Effector memory CD8-positive, alpha-beta T cell (primary cell): ENCODE results near the gene NHSL2.
"Not testable (repeated sequence)": the region's sequence is repeated elsewhere in the genome, so short reads cannot be mapped to it uniquely, and the experiment has no call there.

Experiments used
- ATAC-seq: fragments of 150-1000 bp; cut with Tn5 transposase; replicated peaks from 2 replicates; pipeline ENCODE4 v1.10.0; 2021; ENCODE audit warnings: mild to moderate bottlenecking, moderate library complexity
- DNase-seq, 3 experiments: peaks; one replicate each; pipeline ENCODE4 v3.0.0; 2021
- H3K27ac Mint-ChIP-seq, 2 donors: one replicate each; pipeline ENCODE4 v1.8.0; 2022; ENCODE audit warnings: mild to moderate bottlenecking in 2 of 2, mixed read lengths in 2 of 2, moderate library complexity in 2 of 2
- H3K27me3 Mint-ChIP-seq, 2 donors: one replicate each; pipeline ENCODE4 v1.8.0; 2022; ENCODE audit warnings: mixed read lengths in 2 of 2
- H3K36me3 Mint-ChIP-seq: one replicate; pipeline ENCODE4 v1.8.0; 2022; ENCODE audit warnings: mild to moderate bottlenecking, moderate library complexity, mixed read lengths; ENCODE audit not compliant: insufficient read depth
- H3K4me1 Mint-ChIP-seq, 2 donors: one replicate each; pipeline ENCODE4 v1.8.0; 2022; ENCODE audit warnings: low read depth in 2 of 2, mixed read lengths in 2 of 2
- H3K4me3 Mint-ChIP-seq, 2 donors: one replicate each; pipeline ENCODE4 v1.8.0; 2022; ENCODE audit warnings: mild to moderate bottlenecking in 2 of 2, mixed read lengths in 2 of 2, moderate library complexity in 2 of 2
- H3K9me3 Mint-ChIP-seq, 2 donors: one replicate each; pipeline ENCODE4 v1.8.0; 2022; ENCODE audit warnings: mixed read lengths in 2 of 2
- total RNA-seq, 9 experiments: gene quantifications; one replicate each; lab custom pipeline; 2026; lab: John Stamatoyannopoulos, UW

NHSL2 gene
- total RNA-seq: 1.5 to 75.2 (median 16.8) reads per million in 9 experiments

DNA sequence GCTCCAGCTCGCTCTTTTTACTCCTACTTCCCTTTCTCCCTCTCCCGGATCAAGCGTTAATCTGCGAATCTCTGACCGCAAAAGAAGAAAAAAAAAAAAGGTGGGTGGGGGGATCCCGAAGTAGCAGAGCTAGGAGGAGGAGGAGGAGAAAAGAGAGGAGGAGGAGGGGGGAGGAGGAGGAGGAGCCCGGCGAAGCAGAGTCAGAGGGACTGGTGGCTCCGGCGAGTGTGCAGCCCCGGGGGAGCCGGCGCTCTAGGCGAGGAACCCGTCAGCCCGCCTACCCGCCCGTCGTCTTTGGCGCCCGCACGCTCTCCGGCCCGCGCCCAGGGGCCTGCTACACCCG lies at the start of gene NHSL2:
TSS of gene NHSL2 (plus strand) at position 203 of the 343 bp plus-strand sequence.
- no peak within 1 kb of the TSS for H3K27ac Mint-ChIP-seq

DNA sequence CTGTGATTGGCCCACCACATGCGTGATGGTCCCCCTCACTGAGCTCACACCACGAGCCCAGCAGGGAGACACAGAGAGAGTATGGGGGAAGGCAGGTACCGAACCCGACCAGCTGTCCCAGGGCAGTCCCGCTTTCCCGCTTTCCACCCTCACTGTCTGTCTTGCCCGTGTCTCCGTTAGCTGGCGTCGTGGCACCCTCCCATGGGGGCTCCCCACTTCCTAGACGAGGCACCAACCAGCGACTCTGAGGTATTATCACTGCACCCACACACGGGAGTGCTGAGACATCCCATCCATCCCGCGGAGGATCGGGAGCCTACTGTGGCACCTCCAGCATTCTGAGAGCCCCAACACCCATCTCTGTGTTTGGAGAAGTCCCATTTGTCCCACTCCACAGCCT lies 43.0 kb upstream of the NHSL2 start:
- H3K36me3 Mint-ChIP-seq: no peaks in the 10 kb centered on the region
- no peak for DNase-seq
- H3K27ac Mint-ChIP-seq: no peak overlapping the region
- no peaks in the 10 kb centered on the region for H3K9me3 Mint-ChIP-seq
- no peak for ATAC-seq
- H3K4me1 Mint-ChIP-seq: peaks cover 0 to 9% of the 10 kb centered on the region in 2 donors
- peaks cover 45 to 52% of the 10 kb centered on the region in 2 donors for H3K27me3 Mint-ChIP-seq
- no peak overlapping the region for H3K4me3 Mint-ChIP-seq

More for the DNA sequence above, at the start of gene NHSL2:
- peak within 1 kb of the TSS; percentile 73 for H3K4me3 Mint-ChIP-seq
- peaks cover 26 to 49% of the 10 kb centered on the region in 2 donors for H3K27me3 Mint-ChIP-seq
- peaks cover 0 to 7% of the 10 kb centered on the region in 2 donors for H3K4me1 Mint-ChIP-seq
- ATAC-seq: peak; percentile 58
- DNase-seq: no peak
- no peaks in the 10 kb centered on the region for H3K9me3 Mint-ChIP-seq
- no peaks in the 10 kb centered on the region for H3K36me3 Mint-ChIP-seq

DNA sequence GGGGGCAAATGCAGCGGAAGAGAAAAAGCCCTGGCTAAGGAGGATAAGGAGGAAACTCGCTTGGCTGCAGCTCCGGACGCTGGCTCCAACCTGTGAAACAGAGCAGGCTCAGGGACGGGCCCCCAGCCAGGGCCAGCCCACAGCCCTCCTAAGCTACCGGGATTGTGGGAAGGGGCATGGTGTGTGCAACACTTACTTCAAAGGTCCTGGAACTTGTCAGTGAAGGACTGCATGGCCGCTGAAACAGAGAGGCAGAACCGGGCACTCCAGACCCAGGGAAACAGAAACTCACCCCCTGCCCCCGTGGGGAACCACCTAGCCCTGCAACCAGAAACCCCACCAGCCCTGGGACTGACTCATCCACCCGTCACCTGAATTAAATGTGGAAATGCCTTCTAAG lies 41.1 kb upstream of the NHSL2 start:
- not testable (repeated sequence) for H3K4me1 Mint-ChIP-seq, H3K36me3 Mint-ChIP-seq, H3K27ac Mint-ChIP-seq, H3K4me3 Mint-ChIP-seq, DNase-seq, H3K9me3 Mint-ChIP-seq, ATAC-seq
- H3K27me3 Mint-ChIP-seq: peaks cover 44 to 66% of the 10 kb centered on the region in 2 donors

DNA sequence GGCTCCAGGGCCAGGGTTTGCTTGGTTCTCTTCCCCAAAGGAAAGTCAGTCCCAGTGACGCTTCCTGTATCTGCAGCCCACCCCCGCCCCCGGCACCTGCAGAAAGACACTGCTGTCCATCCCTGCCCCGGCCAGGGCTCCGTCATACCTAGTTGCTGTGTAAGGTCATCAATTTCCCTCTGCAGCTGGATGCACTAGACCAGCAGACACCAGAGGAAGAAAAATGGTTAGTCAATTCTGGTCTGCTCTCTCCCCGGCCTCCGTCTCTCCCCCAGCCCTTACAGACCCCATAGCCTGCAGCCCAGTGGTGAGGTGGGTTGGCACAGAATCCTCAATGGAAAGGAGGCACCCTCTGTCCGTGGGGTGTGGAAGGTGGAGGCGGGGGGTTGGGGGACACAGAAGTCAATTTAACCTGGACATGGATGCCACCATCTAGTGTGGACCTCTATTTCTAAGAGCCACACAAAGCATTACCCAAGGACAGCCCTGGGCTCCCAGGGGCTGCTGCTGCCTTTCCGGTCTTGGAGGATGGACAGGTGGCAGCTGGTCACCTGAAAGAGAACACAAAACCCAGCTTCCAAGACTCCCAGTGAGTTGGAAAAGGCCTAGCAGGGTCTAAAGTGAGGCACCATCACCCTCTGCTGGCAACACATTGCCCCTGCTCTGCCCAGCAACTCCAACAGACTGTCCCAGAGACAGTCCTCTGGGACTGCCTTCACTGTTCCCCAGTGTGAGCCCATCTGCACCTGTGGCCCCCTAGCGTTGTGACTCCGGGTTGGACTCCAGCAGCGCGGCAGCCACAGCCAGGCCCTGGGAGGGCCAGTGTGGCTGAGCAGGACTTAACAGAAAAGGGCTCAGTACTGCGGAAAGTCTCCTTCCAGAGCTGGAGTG lies 40.2 kb upstream of the NHSL2 start:
- peaks cover 37 to 60% of the 10 kb centered on the region in 2 donors for H3K27me3 Mint-ChIP-seq
- no peaks in the 10 kb centered on the region for H3K9me3 Mint-ChIP-seq
- no peak for DNase-seq
- no peak for ATAC-seq
- H3K4me1 Mint-ChIP-seq: peaks cover 0 to 9% of the 10 kb centered on the region in 2 donors
- H3K27ac Mint-ChIP-seq: no peak overlapping the region
- no peaks in the 10 kb centered on the region for H3K36me3 Mint-ChIP-seq
- H3K4me3 Mint-ChIP-seq: no peak overlapping the region

DNA sequence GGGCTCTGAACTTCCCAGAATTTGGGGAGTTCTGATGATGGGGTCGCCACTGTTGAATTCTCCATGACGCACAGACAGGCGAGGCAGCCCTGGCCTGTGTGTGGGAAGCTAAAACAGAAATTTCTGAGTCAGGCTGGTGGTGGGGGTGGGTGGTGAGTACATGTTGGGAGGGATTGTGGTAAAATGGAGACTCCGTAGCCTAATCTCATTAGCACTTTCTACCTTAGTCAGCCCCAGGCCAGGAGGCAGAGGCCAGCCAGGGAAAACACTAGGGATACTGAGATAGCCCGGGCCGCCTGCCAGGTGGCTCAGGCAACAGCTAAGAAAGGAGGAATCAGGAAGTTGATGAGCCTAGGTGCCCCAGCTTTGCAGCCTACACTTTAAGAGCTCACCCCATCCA lies 39.3 kb upstream of the NHSL2 start:
- H3K27ac Mint-ChIP-seq: no peak overlapping the region
- peaks cover 30 to 53% of the 10 kb centered on the region in 2 donors for H3K27me3 Mint-ChIP-seq
- DNase-seq: no peak
- ATAC-seq: no peak
- H3K4me1 Mint-ChIP-seq: peaks cover 0 to 9% of the 10 kb centered on the region in 2 donors
- no peaks in the 10 kb centered on the region for H3K9me3 Mint-ChIP-seq
- no peaks in the 10 kb centered on the region for H3K36me3 Mint-ChIP-seq
- H3K4me3 Mint-ChIP-seq: no peak overlapping the region

DNA sequence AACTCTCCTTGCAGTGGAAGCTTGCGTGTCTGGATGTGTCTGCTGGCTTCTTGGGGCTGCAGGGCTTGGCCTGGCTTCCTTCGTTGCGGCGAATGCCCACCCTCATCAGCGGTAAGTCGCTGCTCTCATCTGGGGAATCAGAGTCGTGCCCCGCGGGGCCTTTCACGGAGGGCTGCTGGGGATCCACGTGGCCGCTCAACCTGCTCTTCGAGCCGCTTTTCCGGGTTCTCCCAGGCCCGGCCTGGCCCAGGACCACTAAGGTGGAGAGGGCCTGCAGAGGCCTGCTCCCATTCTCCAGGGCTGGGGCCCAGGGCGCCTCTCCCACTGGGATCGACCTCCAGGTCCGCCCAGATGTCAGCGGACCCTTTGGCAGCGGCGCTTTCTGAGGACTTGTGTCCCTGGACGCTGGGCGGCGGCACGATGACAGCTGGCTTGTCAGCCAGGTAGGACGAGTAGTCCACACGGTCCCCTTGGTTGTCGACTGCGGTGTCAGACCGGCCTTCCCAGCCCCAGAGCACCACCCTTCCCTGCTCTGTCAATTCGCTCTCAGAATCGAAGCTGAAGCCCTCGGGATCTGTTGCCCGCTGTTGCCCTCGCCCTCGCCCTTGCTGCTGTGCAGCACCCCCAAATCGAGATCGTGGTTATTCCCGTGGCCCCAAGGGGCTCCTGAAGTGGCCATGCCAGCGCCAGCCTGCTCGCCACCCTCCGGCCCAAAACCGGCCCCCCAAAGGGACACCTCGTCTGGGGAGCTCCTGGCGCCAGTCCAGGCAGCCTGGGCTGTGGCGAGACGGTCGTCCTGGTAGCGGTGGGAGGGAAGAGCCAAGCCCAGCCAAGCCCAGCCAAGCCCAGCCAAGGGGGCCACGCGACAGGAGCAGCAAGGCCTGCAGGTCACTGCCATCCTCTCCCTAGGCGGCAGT lies 37.8 kb upstream of the NHSL2 start:
- peaks cover 0 to 9% of the 10 kb centered on the region in 2 donors for H3K4me1 Mint-ChIP-seq
- no peak for ATAC-seq
- DNase-seq: no peak
- no peak overlapping the region for H3K4me3 Mint-ChIP-seq
- no peak overlapping the region for H3K27ac Mint-ChIP-seq
- no peaks in the 10 kb centered on the region for H3K36me3 Mint-ChIP-seq
- H3K9me3 Mint-ChIP-seq: no peaks in the 10 kb centered on the region
- H3K27me3 Mint-ChIP-seq: peaks cover 28 to 45% of the 10 kb centered on the region in 2 donors

DNA sequence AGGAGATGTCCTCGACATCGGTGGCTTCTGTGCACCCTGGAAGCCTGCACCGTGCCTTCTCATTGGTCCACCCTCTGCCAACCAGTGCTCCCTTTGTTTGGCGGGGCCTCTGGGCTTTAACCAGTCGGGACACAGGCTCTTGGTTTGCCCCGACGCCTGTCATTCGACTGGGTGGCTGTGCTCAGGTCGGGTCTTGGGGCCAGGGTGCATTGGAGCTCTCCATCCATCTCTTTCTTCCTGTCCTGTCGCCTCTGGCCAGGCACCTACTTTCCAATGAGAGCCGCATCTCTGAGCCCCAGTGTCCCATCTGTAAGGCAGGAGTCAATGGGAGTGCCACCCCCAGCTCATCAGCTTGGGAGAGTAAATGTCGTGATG lies 37.2 kb upstream of the NHSL2 start:
- ATAC-seq: no peak
- H3K9me3 Mint-ChIP-seq: no peaks in the 10 kb centered on the region
- no peaks in the 10 kb centered on the region for H3K36me3 Mint-ChIP-seq

DNA sequence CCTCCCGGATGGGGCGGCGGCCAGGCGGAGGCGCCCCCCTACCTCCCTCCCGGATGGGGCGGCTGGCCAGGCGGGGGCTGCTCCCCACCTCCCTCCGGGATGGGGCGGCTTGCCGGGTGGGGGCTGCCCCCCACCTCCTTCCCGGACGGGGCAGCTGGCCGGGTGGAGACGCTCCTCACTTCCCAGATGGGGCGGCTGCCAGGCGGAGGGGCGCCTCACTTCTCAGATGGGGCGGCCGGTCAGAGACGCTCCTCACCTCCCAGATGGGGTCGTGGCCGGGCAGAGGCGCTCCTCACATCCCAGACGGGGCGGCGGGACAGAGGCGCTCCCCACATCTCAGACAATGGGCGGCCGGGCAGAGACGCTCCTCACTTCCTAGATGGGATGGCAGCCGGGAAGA lies 33.8 kb upstream of the NHSL2 start:
- DNase-seq, H3K4me1 Mint-ChIP-seq, H3K36me3 Mint-ChIP-seq, H3K27ac Mint-ChIP-seq, ATAC-seq, H3K9me3 Mint-ChIP-seq, H3K4me3 Mint-ChIP-seq: not testable (repeated sequence)
- peaks cover 29 to 43% of the 10 kb centered on the region in 2 donors for H3K27me3 Mint-ChIP-seq

More for the DNA sequence above, 37.2 kb upstream of the NHSL2 start:
- Mint-ChIP-seq H3K27ac (no peak overlapping the region), H3K4me3 (no peak overlapping the region), H3K4me1 (peaks cover 0 to 9% of the 10 kb centered on the region in 2 donors), H3K27me3 (peaks cover 29 to 45% of the 10 kb centered on the region in 2 donors)
- DNase-seq: no peak

DNA sequence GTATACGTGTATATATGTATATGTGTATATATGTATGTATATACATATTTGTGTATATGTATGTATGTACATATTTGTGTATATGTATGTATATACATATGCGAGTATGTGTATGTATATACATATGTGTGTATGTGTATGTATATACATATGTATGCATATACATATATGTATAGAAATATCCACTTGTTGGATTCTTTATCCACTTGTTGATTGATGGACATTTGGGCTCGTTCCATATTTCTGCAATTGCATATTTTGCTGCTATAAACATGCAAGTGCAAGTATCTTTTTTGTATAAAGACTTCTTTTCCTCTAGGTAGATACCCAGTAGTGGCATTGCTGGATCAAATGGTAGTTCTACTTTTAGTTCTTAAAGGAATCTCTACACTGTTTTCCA lies 25.5 kb upstream of the NHSL2 start:
- peaks cover 15 to 21% of the 10 kb centered on the region in 2 donors for H3K27me3 Mint-ChIP-seq
- no peak overlapping the region for H3K27ac Mint-ChIP-seq
- peaks cover 0 to 2% of the 10 kb centered on the region in 2 donors for H3K9me3 Mint-ChIP-seq
- H3K4me3 Mint-ChIP-seq: no peak overlapping the region
- no peaks in the 10 kb centered on the region for H3K36me3 Mint-ChIP-seq
- ATAC-seq (no peak), DNase-seq (no peak)
- H3K4me1 Mint-ChIP-seq: no peaks in the 10 kb centered on the region

DNA sequence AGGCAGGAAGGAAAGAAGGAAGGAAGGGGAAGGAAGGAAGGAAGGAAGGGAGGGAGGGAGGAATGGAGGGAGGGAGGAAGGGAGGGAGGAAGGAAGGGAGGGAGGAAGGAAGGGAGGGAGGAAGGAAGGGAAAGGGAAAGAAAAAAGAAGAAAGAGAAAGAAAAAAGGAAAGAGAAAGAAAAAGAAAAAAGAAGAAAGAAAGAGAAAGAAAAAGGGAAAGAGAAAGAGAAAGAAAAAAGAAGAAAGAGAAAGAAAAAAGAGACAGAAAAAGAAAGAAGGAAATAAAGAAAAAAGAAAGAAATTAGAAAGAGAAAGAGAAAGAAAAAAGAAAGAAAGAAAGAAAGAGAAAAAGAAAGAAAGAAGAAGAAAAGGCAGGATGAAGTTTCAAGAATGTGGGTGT lies 15.0 kb upstream of the NHSL2 start:
- Mint-ChIP-seq H3K9me3 (no peaks in the 10 kb centered on the region), H3K36me3 (no peaks in the 10 kb centered on the region), H3K27me3 (peaks cover 6 to 10% of the 10 kb centered on the region in 2 donors), H3K4me1 (peaks cover 0 to 4% of the 10 kb centered on the region in 2 donors), H3K27ac (no peak overlapping the region), H3K4me3 (no peak overlapping the region)
- no peak for ATAC-seq
- DNase-seq: no peak

DNA sequence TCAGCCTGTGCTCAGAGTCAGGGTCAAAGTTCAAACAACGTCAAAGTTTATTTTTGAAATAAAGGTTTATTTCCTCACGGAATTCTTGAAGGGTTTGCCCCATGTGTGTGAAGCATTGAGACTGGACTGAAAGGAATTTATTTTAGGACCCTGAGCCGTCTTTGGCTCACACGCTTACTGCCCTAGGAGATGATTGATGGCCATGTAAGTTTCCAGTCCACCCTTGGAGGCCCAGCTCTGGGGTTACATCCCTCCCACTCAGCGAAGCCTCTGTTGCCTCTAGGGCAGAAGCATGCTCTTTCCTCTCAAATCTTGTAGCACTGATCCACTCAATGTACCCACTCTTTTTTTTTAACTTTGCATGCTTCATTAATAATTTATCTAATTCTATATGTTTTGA lies 4.5 kb upstream of the NHSL2 start:
- Mint-ChIP-seq H3K27ac (no peak overlapping the region), H3K4me1 (peaks cover 0 to 3% of the 10 kb centered on the region in 2 donors), H3K27me3 (peaks cover 35 to 51% of the 10 kb centered on the region in 2 donors), H3K4me3 (no peak overlapping the region), H3K9me3 (no peaks in the 10 kb centered on the region), H3K36me3 (no peaks in the 10 kb centered on the region)
- DNase-seq (no peak), ATAC-seq (no peak)

DNA sequence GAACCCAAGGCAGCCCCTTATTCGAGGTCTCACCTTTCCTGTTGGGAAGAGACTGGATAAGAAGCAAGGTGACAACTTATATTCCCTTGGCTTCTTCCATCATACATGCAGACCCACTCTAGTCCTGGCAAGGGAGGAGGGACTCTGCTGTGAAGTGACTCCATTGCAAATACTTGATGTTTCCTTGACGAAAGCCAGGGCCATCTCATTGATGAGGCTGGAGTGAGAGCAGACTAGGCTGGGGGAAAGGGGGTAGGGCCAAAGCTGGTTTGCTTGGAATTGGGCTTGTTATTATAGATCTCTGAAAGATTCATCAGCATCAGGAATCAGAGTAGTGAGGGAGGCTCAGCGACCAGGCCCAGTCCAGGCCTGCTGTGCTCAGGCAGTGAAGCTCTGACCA lies 2.3 kb upstream of the NHSL2 start:
- DNase-seq: no peak
- H3K27me3 Mint-ChIP-seq: peaks cover 29 to 44% of the 10 kb centered on the region in 2 donors
- H3K36me3 Mint-ChIP-seq: no peaks in the 10 kb centered on the region
- H3K9me3 Mint-ChIP-seq: no peaks in the 10 kb centered on the region
- H3K4me1 Mint-ChIP-seq: peaks cover 0 to 7% of the 10 kb centered on the region in 2 donors
- no peak overlapping the region for H3K27ac Mint-ChIP-seq
- no peak overlapping the region for H3K4me3 Mint-ChIP-seq
- no peak for ATAC-seq

DNA sequence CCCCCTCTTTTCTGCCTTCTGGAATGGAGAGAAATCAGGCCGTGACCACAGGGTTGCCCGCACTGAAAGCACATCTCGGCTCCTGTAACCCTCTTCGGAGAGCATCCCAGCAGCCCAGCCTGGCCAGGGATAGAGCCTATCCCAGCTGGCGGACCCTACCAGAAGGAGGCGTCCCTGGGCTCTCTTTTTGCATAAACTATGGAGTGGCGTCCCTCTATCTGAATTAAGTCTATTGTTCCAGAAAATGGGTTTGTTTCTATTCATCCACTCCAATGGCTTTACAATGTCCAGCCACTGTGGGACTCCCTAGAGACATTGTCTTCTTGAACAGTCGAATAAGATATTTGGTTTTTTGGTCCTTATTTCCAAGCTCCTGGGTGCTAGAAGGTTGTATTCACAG lies 689 bp upstream of the NHSL2 start:
- Mint-ChIP-seq H3K27me3 (peaks cover 29 to 54% of the 10 kb centered on the region in 2 donors), H3K4me3 (peak overlapping the region; percentile 68 to 73), H3K27ac (no peak overlapping the region)

More for the DNA sequence above, 689 bp upstream of the NHSL2 start:
- H3K9me3 Mint-ChIP-seq: no peaks in the 10 kb centered on the region
- DNase-seq (no peak), ATAC-seq (no peak)
- H3K36me3 Mint-ChIP-seq: no peaks in the 10 kb centered on the region
- peaks cover 0 to 7% of the 10 kb centered on the region in 2 donors for H3K4me1 Mint-ChIP-seq
